Stimulated activated CD4-positive, alpha-beta T cell treated with anti-CD3 and anti-CD28 coated beads, Interleukin-2, amount 100 ng/mL, for 48 hours (primary cell): Measurements from ENCODE around the gene EBF3.

Experiments
- DNase-seq, 2 donors: peaks; one replicate each; pipeline ENCODE4 v3.0.0-alpha.2; 2020

The EBF3 gene

GRCh38 chr10:129825826-129826225 is 138.2 kb downstream of the EBF3 start:
- no peak for DNase-seq

DNA sequence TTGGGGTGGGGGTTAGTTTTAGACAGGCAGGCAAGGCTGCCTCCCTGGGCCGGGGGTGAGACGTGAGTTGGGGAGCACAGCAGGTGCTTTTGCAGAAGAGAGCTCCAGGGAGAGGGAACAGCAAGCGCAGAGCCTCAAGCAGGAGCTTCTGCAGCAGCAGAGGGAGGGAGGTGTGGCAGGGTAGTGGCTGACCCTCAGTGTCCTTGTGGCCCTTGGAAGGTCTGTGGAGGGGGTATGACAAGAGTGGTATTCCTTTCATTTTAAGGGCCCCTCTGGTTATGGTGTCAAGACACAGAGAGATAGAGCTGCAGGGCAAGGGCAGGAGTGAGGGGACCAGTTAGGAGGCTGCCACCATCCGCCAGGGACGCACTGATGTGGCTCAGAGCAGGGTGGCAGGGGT is 138.9 kb downstream of the EBF3 start:
- no peak for DNase-seq

- DNase-seq, result no peak
These were observed 143.6 kb downstream of the EBF3 start for GRCh38 chr10:129820451-129820850.

- DNase-seq, result no peak
These were observed 147.4 kb downstream of the EBF3 start for GRCh38 chr10:129816656-129817045.

DNA sequence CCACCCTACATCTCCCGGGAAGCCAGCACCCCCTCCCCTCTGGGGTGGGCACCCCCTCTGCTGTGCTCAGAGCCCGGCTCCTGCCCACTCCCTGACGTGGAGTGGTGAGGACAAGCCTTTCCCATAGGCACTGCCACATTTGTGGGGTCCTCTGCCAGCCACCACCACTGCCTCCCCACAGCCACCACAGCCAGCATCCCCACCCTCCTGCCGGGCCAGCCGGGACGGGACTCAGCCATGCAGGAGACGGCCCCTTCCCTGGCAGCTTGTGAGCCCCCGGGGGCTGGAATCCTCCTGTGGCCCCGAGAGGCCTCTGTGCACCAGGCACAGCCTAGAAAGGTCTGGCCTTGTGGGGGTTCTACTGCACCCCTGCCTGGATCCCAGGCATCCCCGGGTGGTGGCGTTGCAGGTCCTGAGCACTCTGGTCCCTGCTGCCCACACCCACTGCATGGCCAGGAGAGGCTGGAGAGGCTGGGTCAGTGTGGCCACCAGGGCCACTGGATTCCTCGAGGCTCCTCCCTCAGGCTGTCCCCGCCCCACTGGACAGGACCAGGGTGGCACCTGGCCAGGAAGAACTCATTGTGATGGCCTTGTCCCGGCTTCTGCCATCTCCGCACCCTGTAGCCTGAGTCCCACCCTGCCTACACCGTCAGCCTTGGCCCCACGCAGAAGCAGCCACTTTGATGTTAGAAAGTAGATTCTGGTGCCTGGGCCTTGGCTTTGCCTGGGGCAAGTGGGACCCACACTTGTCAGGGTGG is 148.0 kb downstream of the EBF3 start:
- no peak for DNase-seq

DNA sequence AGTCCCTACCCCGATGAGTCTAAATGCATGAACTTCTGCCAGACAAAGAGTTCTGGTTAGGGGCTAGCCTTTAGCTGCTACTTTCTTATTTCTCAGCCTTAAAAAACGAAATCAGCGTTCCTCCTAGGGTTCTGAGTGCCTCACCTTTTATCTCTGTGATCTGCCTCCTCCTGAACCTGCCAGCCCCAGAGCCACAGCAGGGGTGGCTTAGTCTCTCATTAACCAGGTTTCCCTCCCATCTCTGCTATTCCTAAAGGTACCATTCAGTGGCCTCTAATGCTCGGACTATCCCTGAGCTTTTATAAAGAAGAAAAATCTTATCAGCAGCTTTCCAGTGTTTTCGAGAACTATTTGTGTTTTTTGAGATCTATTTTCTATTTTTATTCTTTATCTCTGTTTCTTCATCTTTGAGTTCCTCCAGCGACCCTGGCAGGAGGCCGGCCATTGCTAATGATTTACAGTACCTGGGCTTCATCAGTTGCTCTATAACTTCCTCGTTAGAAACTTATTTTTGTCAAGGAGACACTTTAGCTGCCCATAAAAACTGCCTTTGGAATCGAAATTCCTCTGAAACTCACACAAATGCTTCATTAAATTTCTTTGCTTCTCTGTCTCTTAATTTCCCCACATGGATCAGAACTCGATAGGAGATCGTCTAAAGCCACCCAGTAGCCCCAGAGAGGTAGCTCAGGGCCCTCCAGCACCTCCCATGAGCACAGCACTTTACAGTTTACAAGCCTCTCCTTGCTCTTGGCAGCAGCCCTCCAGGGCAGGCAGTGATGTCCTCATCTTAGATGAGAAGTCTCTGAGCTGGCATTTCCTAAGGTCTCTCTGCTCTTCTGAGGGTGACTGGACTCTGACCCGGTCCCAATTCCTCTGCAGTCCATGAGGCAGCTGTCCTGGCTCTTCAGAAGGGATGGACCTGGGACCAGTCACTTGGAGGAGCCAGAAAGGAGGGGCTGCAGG is 149.1 kb downstream of the EBF3 start:
- no peak for DNase-seq

- DNase-seq, result no peak
These were observed 151.7 kb downstream of the EBF3 start for GRCh38 chr10:129812398-129812797.

DNA sequence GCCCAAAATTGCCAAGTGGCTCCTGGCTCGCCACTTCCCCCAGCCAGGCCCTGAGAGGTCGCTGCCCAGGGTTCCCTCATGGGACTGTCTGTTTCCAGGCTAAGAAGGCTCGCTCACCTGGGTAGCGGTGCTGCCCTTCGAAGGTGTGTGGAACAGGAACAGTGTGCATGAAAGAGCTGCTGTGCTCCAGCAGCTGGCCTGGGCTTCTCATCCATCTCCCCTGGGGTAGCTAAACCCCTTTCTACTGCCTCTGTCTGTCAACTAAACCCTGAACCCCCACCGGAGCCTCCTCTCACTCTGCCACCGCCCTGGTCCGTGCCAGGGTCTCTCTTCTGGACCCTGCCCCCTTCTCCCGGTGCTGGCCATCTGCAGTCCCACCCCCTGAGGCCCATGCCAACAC is 152.9 kb downstream of the EBF3 start:
- DNase-seq, result no peak

DNA sequence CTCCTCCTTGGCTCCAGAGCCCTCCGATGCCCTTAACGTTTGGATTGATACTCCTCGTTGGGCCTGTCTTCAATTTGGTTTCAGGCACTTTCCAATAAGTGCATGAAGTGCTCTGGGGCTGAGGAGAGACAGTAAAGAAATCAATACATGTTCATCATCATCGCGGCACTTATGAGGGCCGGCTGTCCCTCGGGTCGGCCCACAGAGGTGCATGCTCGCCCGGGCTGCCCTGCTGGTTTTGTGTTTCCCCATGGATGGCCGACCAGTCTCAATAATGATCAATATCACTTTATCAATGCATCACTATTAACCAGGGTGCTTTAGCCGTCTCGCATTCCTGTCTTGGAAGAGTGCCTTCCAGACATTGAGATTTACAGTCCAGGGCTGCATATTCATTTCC is 154.2 kb downstream of the EBF3 start:
- DNase-seq, result no peak

DNA sequence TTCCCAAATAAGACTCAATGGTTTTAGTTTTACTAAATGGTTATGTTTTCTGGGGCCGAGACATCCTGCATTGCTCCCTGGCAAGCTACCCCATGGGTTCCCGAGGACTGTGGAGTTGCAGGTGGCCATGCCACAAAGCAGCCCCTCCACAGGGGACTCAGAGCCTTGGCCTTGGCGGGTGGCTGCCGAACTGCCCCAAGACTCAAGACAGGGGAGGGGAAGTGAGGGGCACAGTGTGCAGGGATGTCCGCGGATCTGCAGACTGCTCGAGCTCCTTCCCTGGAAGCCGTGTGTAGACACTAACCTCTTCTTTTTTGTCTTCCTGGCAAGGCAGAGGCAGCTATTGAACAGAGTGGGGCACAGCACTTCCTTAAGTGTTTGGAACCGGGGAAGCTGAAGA is 154.6 kb downstream of the EBF3 start:
- DNase-seq, result no peak

DNA sequence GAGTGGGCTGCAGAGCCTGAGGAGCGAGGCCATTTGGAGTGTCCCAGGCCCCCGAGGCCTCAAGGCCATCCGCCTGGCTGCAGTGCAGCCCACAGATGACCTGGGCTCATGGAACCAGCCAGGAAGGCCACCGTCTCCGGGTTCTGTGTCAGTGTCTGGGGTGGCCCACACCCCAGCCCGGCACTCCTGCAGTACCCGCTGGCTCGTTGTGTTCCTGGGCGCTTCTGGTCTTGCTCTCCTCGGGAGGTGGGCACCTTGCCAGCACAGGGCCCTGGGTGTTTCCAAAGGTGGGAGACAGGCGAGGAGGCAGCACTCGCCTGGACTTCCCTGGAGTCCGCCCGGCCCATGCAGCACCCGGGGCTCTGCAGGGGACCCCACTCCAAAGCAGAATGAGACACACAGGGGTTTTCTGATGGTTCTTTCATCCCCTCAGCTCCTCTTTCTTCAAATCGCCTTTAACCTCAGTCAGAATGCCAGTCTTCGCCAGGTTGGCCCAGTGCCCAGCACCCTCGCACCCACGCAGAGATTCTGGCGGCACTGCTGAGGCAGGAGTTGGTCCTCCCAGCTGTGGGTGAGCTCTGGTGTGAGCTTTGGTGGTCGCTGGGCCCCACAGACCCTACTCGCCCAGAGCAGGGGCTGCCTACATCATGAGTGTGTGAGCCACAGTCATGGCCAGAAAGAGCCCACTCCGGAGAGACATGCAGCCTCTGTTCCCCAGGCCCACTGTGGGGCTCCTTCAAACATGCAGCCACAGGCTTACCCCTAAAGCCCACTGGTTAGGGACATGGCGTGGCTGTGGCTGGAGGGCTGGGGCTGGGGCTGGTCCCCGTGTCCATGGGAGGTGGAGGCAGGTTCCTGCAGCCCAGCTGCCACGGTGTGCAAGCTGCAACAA is 155.7 kb downstream of the EBF3 start:
- DNase-seq, result no peak

- no peak for DNase-seq
These were observed 156.9 kb downstream of the EBF3 start for GRCh38 chr10:129807211-129807610.

GRCh38 chr10:129800796-129801340 is 163.2 kb downstream of the EBF3 start:
- no peak for DNase-seq

DNA sequence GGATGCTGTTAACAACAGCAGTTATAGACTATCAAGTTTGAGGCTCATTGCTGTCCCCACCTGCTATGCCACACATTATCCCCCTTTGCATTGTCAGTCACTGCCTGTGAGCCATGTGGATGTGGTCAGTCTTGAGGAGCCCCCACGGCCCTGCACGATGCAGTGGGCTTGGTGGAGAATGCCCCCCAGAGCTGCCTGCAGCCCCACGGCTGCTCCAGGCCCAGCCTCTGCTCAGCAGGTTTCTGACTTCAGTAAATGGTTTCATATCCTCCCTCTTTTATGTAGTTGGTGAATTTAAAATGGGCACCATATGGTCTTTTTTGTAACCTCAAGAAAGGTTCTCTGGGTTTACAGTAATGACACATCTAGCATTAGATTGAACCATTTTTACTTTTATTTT is 164.1 kb downstream of the EBF3 start:
- DNase-seq, result no peak

- DNase-seq, result no peak
These were observed 167.2 kb downstream of the EBF3 start for GRCh38 chr10:129796710-129797420.

DNA sequence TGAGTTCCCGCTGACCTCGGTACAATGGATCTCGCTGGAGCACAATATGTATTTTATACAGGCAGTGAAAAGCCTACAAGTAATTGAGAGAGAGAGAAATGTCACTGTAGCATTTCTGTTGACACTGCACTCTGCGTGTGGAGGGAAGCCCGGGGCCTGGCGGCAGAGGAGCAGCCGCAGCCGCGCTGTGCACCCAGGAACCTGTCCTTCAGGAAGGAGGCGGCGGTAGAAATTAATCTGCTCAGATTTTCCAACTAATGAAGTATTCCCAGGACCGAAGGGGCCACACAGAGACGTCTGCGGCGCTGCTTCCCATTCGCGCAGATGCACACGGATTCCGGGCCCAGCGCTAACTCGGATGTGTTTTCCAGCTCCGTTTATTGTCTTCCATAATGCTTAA is 170.1 kb downstream of the EBF3 start:
- DNase-seq, result no peak

DNA sequence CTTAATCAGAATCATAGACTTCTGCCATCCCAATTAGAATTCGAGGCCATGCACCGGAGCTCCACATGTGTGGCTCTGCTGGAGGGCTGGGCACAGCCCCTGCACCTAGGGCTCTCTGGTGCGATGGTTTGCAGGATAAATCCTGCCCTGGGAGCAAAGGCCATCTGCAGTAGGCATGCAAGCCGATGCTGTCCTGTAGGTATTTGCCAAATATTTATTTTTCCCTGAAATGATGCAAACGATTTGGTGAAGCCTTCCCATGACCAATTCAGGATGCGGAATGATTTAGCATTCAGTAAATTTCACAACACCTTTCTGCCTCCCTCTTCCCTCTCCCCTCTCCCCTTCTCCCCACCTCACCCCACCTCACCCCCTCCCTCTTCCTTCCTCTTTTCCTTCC is 170.6 kb downstream of the EBF3 start:
- no peak for DNase-seq

GRCh38 chr10:129792864-129793263 is 171.2 kb downstream of the EBF3 start:
- no peak for DNase-seq

- no peak for DNase-seq
These were observed 171.9 kb downstream of the EBF3 start for GRCh38 chr10:129792141-129792540.

- no peak for DNase-seq
These were observed 173.2 kb downstream of the EBF3 start for GRCh38 chr10:129790715-129791446.

- DNase-seq, result no peak
These were observed 175.9 kb downstream of the EBF3 start for GRCh38 chr10:129788215-129788614.
